Mesendoderm (in vitro differentiated cells): ENCODE data around the gene PRKN.

ENCODE experiments used
- DNase-seq: peaks from one replicate; pipeline ENCODE4 v3.0.0; 2013
- H2AK5ac ChIP-seq: 2 replicates; pipeline ENCODE4 v1.6.1; 2013; ENCODE audit warnings: low read length, inconsistent platforms
- H2BK120ac ChIP-seq: 2 replicates; pipeline ENCODE4 v1.6.1; 2013; ENCODE audit warnings: low read depth, mild to moderate bottlenecking, low read length, moderate library complexity, mixed read lengths
- H2BK15ac ChIP-seq: replicated peaks from 2 replicates; pipeline ENCODE4 v1.6.1; 2013; ENCODE audit warnings: low read depth, mild to moderate bottlenecking, moderate library complexity
- H2BK5ac ChIP-seq: 2 replicates; pipeline ENCODE4 v1.6.1; 2013; ENCODE audit warnings: low read length, inconsistent platforms
- H3K18ac ChIP-seq: 2 replicates; pipeline ENCODE4 v1.6.1; 2013; ENCODE audit warnings: mild to moderate bottlenecking, low read length, mixed read lengths
- H3K23ac ChIP-seq: one replicate; pipeline ENCODE4 v1.6.1; 2013; ENCODE audit warnings: low read length
- H3K27ac ChIP-seq: 2 replicates; pipeline ENCODE4 v1.5.1; 2013; ENCODE audit warnings: low read depth, mild to moderate bottlenecking, inconsistent platforms, low read length, moderate library complexity
- H3K27me3 ChIP-seq: 2 replicates; pipeline ENCODE4 v1.6.1; 2013; ENCODE audit warnings: low read length, control low read depth, mild to moderate bottlenecking, inconsistent platforms; ENCODE audit not compliant: insufficient read depth, poor library complexity
- H3K36me3 ChIP-seq: 2 replicates; pipeline ENCODE4 v1.6.1; 2013; ENCODE audit warnings: low read length, inconsistent platforms; ENCODE audit not compliant: control insufficient read depth, insufficient read depth
- H3K4ac ChIP-seq: one replicate; pipeline ENCODE4 v1.6.1; 2013; ENCODE audit warnings: low read depth, mild to moderate bottlenecking, low read length, moderate library complexity
- H3K4me1 ChIP-seq: 2 replicates; pipeline ENCODE4 v1.6.1; 2013; ENCODE audit warnings: low read depth, low read length, inconsistent platforms; ENCODE audit not compliant: control insufficient read depth
- H3K4me2 ChIP-seq: 2 replicates; pipeline ENCODE4 v1.6.1; 2013; ENCODE audit warnings: low read length
- H3K4me3 ChIP-seq: 2 replicates; pipeline ENCODE4 v1.5.1; 2013; ENCODE audit warnings: mild to moderate bottlenecking, low read length
- H3K56ac ChIP-seq: one replicate; pipeline ENCODE4 v1.6.1; 2013; ENCODE audit warnings: low read length
- H3K79me1 ChIP-seq: 2 replicates; pipeline ENCODE4 v1.6.1; 2013; ENCODE audit warnings: low read length, inconsistent platforms
- H3K79me2 ChIP-seq: 2 replicates; pipeline ENCODE4 v1.6.1; 2013; ENCODE audit warnings: mild to moderate bottlenecking, low read length; ENCODE audit not compliant: control insufficient read depth, insufficient read depth
- H3K9ac ChIP-seq: 2 replicates; pipeline ENCODE4 v1.6.1; 2013; ENCODE audit warnings: low read length, inconsistent platforms
- H4K5ac ChIP-seq: one replicate; pipeline ENCODE4 v1.6.1; 2013; ENCODE audit warnings: low read length
- H4K8ac ChIP-seq: one replicate; pipeline ENCODE4 v1.6.1; 2013; ENCODE audit warnings: low read depth, mild to moderate bottlenecking, control low read depth, low read length, moderate library complexity
- WGBS: extraction: QIAGEN DNeasy Blood & Tissue Kit; methylation state at CpG from one replicate; pipeline ENCODE4 v1.1.7; 2013; ENCODE audit warnings: low lambda C conversion rate, missing lambda C conversion rate; ENCODE audit not compliant: insufficient coverage; ENCODE audit errors: extremely low coverage; 5-methylcytosine and 5-hydroxymethylcytosine counted together

PRKN gene

GRCh38 chr6:161418463-161418945 is 1309.1 kb downstream of the PRKN start:
- WGBS = no CpG with 5 or more reads among the region's 7 CpGs

DNA sequence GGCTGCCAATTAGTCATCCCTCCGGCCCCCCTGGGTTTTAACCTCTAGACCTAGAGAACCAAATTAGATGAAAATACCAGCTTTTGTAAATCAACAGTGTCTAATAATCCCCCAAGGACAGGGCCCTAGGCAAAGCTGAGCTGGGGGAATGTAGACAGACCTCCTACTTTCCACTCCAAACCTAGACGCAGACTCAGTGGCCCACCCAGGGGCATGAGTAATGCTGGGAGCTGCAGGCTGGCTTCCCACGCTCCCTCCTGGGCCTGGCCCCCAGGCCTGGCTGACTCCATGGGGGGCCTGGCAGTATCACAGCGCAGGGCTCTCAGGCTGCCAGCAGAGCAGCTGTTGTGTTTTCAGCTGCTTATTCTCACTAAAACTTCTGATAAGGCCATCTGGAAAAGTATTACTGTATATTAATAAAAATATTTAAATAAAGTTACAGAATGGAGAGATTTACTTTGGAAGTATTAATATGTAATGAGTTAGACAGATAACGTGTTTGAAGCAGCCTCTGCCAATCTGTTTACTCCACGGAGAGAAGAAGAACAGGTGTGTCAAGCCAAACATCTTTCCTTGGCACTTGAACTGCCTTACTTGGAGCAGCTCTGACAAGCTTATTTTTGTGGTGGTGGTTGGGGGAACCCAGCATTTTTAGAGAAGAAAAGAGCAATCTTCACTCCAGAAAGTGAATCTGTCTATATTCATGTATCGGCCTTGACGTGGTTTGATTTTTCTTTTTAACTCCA is 1309.7 kb downstream of the PRKN start:
- Histone ChIP-seq H3K79me2 (no peaks in the 10 kb centered on the region), H3K4me3 (no peak overlapping the region), H3K56ac (peak overlapping the region; percentile 46), H3K36me3 (no peaks in the 10 kb centered on the region), H3K27ac (peak overlapping the region; percentile 72), H3K4me1 (peaks cover 9% of the 10 kb centered on the region), H3K79me1 (no peaks in the 10 kb centered on the region), H2BK15ac (no peak overlapping the region), H2AK5ac (no peak overlapping the region), H3K27me3 (no peaks in the 10 kb centered on the region), H3K4me2 (no peak overlapping the region), H2BK5ac (no peak overlapping the region), H3K23ac (no peak overlapping the region), H3K9ac (no peak overlapping the region), H3K4ac (no peak overlapping the region), H3K18ac (no peak overlapping the region), H4K5ac (no peak overlapping the region), H4K8ac (no peak overlapping the region), H2BK120ac (no peak overlapping the region)
- peak; percentile 78 for DNase-seq
- WGBS = no CpG with 5 or more reads among the region's 8 CpGs

More at GRCh38 chr6:161418463-161418945, 1309.1 kb downstream of the PRKN start:
- no peak overlapping the region for H3K4me2 ChIP-seq
- no peak overlapping the region for H2BK120ac ChIP-seq
- H3K4ac ChIP-seq = no peak overlapping the region
- no peak overlapping the region for H3K23ac ChIP-seq
- H4K8ac ChIP-seq = no peak overlapping the region
- no peak overlapping the region for H3K9ac ChIP-seq
- peaks cover 9% of the 10 kb centered on the region for H3K4me1 ChIP-seq
- no peak overlapping the region for H3K18ac ChIP-seq
- H2BK5ac ChIP-seq = no peak overlapping the region
- H3K79me2 ChIP-seq = no peaks in the 10 kb centered on the region
- no peak overlapping the region for H4K5ac ChIP-seq
- no peaks in the 10 kb centered on the region for H3K27me3 ChIP-seq
- no peak overlapping the region for H3K56ac ChIP-seq
- H2BK15ac ChIP-seq = no peak overlapping the region
- no peak overlapping the region for H2AK5ac ChIP-seq
- no peaks in the 10 kb centered on the region for H3K79me1 ChIP-seq
- peak; percentile 81 for DNase-seq
- H3K4me3 ChIP-seq = no peak overlapping the region
- no peaks in the 10 kb centered on the region for H3K36me3 ChIP-seq
- no peak overlapping the region for H3K27ac ChIP-seq

- Histone ChIP-seq H2BK120ac (peak overlapping the region; percentile 49), H3K27ac (peak overlapping the region; percentile 33), H2BK15ac (no peak overlapping the region), H3K4me3 (no peak overlapping the region), H2BK5ac (peak overlapping the region; percentile 81), H3K27me3 (no peaks in the 10 kb centered on the region), H3K36me3 (no peaks in the 10 kb centered on the region), H3K79me1 (no peaks in the 10 kb centered on the region), H4K8ac (no peak overlapping the region), H3K4me2 (no peak overlapping the region), H3K79me2 (no peaks in the 10 kb centered on the region), H3K9ac (peak overlapping the region; percentile 39), H4K5ac (no peak overlapping the region), H3K23ac (no peak overlapping the region), H3K4ac (no peak overlapping the region), H2AK5ac (peak overlapping the region; percentile 91), H3K4me1 (peaks cover 9% of the 10 kb centered on the region), H3K56ac (peak overlapping the region; percentile 81), H3K18ac (peak overlapping the region; percentile 33)
- WGBS = no CpG with 5 or more reads among the region's 17 CpGs
- DNase-seq = peak; percentile 62
These were observed 1312.2 kb downstream of the PRKN start for GRCh38 chr6:161415302-161415855.

- H3K4ac ChIP-seq = no peak overlapping the region
- no peak overlapping the region for H2BK5ac ChIP-seq
- H2BK15ac ChIP-seq = no peak overlapping the region
- no peak overlapping the region for H3K4me3 ChIP-seq
- H3K56ac ChIP-seq = peak overlapping the region; percentile 28
- H2BK120ac ChIP-seq = no peak overlapping the region
- H4K8ac ChIP-seq = no peak overlapping the region
- H3K79me2 ChIP-seq = no peaks in the 10 kb centered on the region
- no peak overlapping the region for H3K4me2 ChIP-seq
- no peak overlapping the region for H3K18ac ChIP-seq
- no peak overlapping the region for H3K27ac ChIP-seq
- H2AK5ac ChIP-seq = no peak overlapping the region
- peaks cover 9% of the 10 kb centered on the region for H3K4me1 ChIP-seq
- no peak overlapping the region for H4K5ac ChIP-seq
- WGBS = no CpG with 5 or more reads among the region's 9 CpGs
- no peaks in the 10 kb centered on the region for H3K36me3 ChIP-seq
- H3K79me1 ChIP-seq = no peaks in the 10 kb centered on the region
- no peaks in the 10 kb centered on the region for H3K27me3 ChIP-seq
- DNase-seq = no peak
- H3K23ac ChIP-seq = no peak overlapping the region
- H3K9ac ChIP-seq = no peak overlapping the region
These were observed 1312.9 kb downstream of the PRKN start for GRCh38 chr6:161414707-161415106.

GRCh38 chr6:161414180-161414579 is 1313.4 kb downstream of the PRKN start:
- Histone ChIP-seq H3K79me1 (no peaks in the 10 kb centered on the region), H4K5ac (no peak overlapping the region), H3K18ac (no peak overlapping the region), H2BK5ac (no peak overlapping the region), H3K4me1 (peaks cover 9% of the 10 kb centered on the region), H2AK5ac (no peak overlapping the region), H3K4me2 (no peak overlapping the region), H3K4me3 (no peak overlapping the region), H3K27ac (no peak overlapping the region), H2BK15ac (no peak overlapping the region), H3K27me3 (no peaks in the 10 kb centered on the region), H2BK120ac (no peak overlapping the region), H3K9ac (no peak overlapping the region), H3K4ac (no peak overlapping the region), H3K79me2 (no peaks in the 10 kb centered on the region), H4K8ac (no peak overlapping the region), H3K36me3 (no peaks in the 10 kb centered on the region), H3K23ac (no peak overlapping the region), H3K56ac (peak overlapping the region; percentile 38)
- WGBS = no CpG with 5 or more reads among the region's 11 CpGs
- no peak for DNase-seq
